Stimulated activated CD8-positive, alpha-beta memory T cell treated with anti-CD3 and anti-CD28 coated beads, Interleukin-12 subunit alpha, Interleukin-12 subunit beta, amount 100 ng/mL, for 1 hour (primary cell): ENCODE data around the gene MARF1.
"Not testable (repeated sequence)": the region's sequence is repeated elsewhere in the genome, so short reads cannot be mapped to it uniquely, and the experiment has no call there.

Experiments
- DNase-seq: peaks from one replicate; pipeline ENCODE4 v3.0.0-alpha.2; 2020; ENCODE audit warnings: low read depth

The MARF1 gene

GRCh38 chr16:15653227-15653626 lies 10.3 kb upstream of the MARF1 start:
- DNase-seq, result no peak

- DNase-seq, result no peak
Observed at GRCh38 chr16:15652293-15653001, 9.5 kb upstream of the MARF1 start.

- DNase-seq, result no peak
Observed at GRCh38 chr16:15650698-15651171, 7.8 kb upstream of the MARF1 start.

- DNase-seq, result peak; percentile 79
Observed at GRCh38 chr16:15650019-15650697, 7.2 kb upstream of the MARF1 start, which contains the start of gene NDE1. TSS of gene NDE1 (plus strand) at chr16:15650245. CDS start at chr16:15664779, 14,534 bp downstream.

GRCh38 chr16:15649727-15650018 lies 6.7 kb upstream of the MARF1 start:
- DNase-seq, result no peak

- DNase-seq, result not testable (repeated sequence)
Observed at GRCh38 chr16:15649311-15649710, 6.4 kb upstream of the MARF1 start.

GRCh38 chr16:15648135-15648730 lies 5.3 kb upstream of the MARF1 start:
- DNase-seq, result no peak

- no peak for DNase-seq
Observed at GRCh38 chr16:15647294-15648014, 4.5 kb upstream of the MARF1 start.

- not testable (repeated sequence) for DNase-seq
Observed at GRCh38 chr16:15646557-15647293, 3.8 kb upstream of the MARF1 start.

GRCh38 chr16:15644962-15645465 lies 2.1 kb upstream of the MARF1 start:
- not testable (repeated sequence) for DNase-seq

GRCh38 chr16:15644267-15644961 lies 1.5 kb upstream of the MARF1 start:
- DNase-seq, result no peak

- DNase-seq, result no peak
Observed at GRCh38 chr16:15643946-15644250, 944 bp upstream of the MARF1 start.

- peak; percentile 67 for DNase-seq
Observed at GRCh38 chr16:15642557-15643047, 352 bp downstream of the MARF1 start.

GRCh38 chr16:15641753-15642556 lies 999 bp downstream of the MARF1 start:
- DNase-seq, result no peak

- no peak for DNase-seq
Observed at GRCh38 chr16:15640966-15641365, 2.0 kb downstream of the MARF1 start.

GRCh38 chr16:15639061-15639568 lies 3.8 kb downstream of the MARF1 start:
- no peak for DNase-seq

- no peak for DNase-seq
Observed at GRCh38 chr16:15636392-15636873, 6.5 kb downstream of the MARF1 start.

- DNase-seq, result no peak
Observed at GRCh38 chr16:15635926-15636325, 7.0 kb downstream of the MARF1 start.

- DNase-seq, result no peak
Observed at GRCh38 chr16:15631730-15632409, 11.1 kb downstream of the MARF1 start.
